ENCODE measurements around the gene QTRT2.

Gene QTRT2

DNA sequence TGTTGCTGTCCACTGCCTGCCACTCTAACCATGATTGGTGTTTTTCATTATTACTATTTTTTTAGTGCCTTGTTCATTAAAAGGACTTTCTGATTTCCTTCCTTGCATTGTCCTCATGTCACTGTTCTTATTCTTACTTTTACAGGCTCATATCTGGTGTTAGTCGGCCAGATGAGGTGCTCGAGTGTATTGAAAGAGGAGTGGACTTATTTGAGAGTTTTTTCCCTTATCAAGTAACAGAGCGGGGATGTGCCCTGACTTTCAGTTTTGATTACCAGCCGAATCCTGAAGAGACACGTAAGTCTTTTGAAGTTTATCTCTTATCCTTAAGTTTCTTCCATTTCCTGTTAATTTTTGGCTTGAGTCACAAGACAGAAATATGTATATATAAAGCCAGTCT lies 23.2 kb downstream of the QTRT2 start:
- no peak for DNase-seq

DNA sequence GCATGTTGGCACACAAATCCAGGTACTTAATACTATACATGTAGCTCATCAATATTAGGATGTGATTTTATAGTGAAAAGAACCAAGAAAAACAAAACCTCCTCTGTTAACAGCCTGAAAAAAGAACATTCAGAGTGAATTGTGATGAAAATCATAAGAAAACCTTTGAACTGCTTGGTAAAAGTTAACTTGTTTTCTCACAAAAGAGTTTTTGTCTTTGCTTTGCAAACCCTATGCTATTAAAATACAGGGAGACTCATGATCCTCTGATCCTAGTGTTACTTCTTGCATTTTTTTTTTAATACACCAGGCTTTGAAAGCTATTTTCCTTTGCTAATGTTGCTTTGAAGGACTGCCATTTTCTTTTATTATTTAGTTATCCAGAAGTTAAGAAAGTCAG lies 23.7 kb downstream of the QTRT2 start:
- DNase-seq: no peak

DNA sequence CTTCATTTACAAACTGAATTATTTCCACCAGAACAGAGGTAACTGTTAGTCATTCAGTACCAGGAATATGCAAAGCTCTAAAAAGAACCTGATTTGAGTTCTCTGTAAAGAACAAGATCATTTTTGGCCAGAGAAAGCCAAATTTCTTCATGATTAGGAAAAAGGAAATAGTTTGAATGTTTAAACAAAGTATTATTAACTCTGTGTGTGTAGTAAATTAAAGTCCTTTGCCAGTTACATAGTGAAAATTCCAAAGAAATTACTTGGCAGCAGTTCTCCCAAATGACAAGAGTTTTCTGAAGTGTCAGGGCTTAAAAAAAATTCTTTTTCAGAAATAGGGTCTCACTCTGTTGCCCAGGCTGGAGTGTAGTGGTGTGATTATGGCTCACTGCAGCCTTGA lies 24.5 kb downstream of the QTRT2 start:
- no peak for DNase-seq

DNA sequence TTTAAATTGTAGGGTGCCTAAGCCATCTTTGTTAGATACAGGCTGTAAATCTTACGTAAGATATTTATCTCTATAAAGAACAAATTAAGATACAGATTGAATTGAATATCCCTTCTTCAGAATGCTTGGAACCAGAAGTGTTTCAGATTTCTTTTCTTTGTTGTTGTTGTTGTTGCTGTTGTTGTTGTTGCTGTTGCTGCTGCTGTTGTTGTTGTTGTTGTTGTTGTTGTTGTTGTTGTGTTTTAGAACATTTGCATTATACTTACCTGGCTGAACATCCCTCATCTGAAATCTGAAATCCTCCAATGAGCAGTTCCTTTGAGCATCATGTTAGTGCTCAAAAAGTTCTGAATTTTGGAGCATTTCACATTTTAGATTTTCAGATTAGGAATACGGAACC lies 26.6 kb downstream of the QTRT2 start:
- DNase-seq: no peak

DNA sequence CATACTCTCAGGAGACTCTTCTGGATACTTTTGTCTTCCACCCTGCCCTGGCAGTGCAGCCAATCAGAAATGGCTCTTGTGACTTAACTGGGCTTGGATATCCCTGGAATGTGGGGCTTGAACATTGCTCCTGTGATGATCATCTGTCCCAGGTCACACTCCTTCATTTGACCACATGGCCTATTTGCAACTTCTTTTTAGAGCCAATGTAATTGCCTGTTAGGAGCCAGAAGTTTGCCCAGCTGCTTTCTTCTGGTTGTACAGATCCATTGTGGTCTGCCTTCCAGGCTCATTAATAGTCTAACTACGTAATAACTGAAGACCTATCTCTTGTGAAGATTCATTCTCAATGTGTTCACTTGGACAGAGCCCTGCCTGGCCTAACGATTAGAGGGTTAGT lies 29.8 kb downstream of the QTRT2 start:
- no peak for DNase-seq

DNA sequence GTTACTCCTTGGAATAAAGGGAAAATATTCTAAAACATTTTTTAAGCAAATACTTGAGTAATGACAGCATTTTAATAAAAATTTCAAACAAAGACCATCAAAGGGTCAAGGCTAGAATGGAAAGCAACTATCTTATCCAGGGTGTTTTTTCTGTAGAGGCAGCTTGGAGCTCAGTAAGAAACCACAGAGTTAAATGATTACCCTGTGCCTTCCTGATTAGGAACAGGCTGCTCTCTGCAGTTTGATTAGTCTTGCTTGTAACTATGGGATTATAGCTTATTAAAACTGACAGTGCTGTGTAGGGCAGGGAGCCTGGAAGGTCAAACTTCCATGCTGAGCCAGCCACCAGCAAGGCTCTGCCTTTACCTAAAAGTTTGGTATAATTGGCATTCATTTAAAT lies 33.1 kb downstream of the QTRT2 start:
- DNase-seq: no peak

DNA sequence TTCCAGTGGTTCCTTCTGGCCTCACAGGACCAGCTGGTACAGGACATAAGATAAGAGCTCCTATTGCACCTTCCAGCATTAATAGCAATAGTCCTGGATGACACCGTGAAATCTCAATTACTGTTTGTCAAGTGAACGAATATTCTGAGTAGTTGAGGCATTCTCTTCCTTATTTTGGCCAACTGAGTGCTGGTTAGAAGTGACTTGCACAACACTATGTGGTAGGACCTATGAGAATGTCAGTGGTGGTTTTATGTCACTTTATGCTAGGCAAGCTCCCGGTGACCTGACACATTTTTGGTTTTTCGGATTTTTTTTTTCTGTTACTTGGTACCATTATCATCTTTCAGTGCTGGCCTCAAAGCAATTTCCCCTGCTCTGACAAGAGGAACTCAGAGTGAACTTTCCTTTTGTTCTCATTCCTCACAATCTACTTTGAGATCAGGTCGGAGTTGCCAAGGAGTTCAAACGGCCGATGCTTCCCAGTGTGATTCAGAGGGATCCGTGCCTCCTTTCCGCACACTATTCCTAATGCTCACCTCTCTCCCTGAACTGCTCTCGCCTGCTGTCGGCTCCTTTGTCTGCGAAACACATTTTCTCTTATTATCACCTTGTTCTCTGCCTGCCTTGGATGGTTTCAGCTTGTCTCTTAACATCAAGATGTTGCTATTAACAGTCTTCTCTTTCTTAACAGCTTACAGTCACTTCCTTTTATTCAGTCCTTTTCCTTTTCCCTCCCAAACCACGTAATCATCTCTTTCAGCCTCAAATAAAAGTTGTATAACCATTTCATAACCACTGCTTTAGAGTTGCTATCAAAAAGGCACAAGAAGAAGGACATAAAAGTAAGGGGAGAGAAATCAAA lies 35.8 kb downstream of the QTRT2 start:
- DNase-seq: no peak

DNA sequence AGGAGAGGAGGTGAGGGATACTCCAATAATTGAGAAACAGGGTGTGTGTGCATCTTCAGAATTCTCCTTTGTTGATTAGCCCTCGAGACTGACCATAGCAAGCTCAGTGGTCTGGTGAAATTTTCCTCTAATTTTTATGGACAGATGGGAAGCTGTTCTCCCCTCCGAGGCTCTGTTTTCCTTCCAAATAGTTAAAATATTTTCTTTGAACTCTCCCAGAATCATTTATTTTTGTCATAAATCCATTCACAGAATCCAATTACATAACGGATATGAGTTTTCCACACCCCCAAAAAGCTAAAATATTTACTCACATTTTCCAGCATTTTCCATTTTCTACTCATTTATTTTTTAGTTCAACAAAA lies 36.5 kb downstream of the QTRT2 start:
- DNase-seq: no peak

DNA sequence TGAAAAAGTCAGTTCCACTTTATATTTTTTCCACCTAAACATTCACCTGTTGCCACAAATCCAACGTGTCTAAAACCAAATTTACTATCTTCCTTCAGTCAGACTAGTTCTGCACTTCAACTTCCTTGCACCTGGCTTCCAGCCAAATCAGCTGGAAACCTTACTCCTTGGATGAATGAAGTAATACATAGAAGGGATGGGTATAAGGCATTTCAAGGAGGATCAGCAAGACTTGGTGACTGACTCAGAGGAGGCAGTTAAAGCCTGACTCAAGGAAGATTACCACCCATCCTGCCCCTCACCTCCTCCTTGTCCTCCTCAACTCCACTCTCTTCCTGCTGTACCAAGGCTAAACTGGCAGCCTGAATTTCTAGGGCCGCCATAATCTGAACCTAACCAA lies 37.1 kb downstream of the QTRT2 start:
- DNase-seq: no peak

DNA sequence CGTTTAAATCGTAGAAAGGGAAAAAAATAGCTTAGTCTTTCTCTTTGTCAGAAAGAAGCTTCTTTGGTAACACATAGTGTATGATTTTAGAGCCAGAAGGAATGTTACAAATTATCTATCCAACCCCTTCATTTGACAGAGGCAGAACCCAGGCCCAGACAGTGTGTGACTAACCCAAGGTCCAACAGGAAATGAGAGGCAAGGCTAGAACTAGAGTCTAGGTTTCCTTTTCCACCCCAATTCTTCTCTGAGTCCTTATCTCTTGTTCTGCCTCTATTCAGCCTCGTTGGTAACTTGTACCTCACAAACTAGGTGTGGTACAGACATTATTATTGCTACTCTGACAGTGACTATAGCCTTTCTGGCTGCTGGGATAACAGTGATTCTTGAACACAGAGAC lies 39.3 kb downstream of the QTRT2 start:
- no peak for DNase-seq

DNA sequence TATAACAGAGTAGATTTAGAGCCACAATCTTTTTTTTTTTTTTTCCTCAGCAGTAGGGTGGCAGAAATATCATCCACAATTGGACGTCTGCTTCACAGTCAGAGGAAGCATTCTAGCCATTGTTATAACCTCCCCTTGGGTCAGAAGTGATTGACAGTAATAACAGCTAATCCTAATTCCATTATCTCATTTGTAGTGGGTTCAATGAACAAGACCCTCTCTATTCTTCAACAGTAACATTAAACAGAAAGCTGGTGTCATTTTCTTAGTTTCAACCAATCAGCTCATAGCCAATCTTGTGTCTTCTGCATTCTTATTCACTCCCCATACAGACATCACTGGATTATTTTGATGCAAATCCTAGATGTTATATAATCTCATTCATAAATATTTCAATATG lies 44.6 kb downstream of the QTRT2 start:
- DNase-seq: no peak

DNA sequence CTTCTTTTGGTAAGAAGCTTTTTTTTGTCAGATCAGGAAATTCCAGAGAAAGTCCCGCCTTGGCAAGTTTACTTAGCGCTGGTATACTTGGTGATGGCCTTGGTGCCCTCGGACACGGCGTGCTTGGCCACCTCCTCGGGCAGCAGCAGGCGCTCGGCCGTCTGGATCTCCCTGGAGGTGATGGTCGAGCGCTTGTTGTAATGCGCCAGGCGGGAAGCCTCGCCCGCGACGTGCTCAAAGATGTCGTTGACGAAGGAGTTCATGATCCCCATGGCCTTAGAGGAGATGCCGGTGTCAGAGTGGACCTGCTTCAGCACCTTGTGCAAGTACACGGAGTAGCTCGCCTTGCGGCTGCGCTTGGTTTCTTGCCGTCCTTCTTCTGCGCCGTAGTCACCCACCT lies 46.6 kb downstream of the QTRT2 start:
- DNase-seq: no peak

DNA sequence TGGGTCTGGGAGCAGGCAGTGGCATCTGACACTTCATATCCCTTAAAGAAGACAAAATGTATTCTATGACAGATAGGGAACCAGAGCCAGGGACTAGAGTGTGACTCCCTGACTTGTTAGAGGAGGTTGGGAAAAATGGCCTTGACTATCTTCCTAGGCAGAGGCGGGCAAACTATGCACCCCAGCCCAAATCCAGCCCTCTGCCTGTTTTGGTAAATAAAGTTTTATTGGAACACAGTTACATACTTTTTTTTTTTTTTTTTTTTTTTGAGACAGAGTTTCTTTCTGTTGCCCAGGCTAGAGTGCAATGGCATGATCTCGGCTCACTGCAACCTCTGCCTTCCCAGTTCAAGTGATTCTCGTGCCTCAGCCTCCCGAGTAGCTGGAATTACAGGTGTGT lies 47.3 kb downstream of the QTRT2 start:
- no peak for DNase-seq

DNA sequence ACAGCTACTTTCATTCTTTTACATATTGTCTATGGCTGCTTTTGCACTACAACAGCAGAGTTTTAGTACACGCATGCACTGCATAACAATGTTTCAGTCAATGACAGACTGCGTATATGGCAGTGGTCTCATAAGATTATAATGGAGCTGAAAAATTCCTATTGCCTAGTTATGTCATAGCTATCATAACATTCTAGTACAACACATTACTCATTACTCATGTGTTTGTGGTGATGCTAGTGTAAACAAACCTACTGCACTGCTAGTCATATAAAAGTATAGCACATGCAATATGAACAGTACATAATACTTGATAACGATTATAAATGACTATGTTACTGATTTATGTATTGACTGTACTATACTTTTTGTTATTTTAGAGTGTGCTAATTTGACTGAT lies 47.9 kb downstream of the QTRT2 start:
- DNase-seq: no peak

DNA sequence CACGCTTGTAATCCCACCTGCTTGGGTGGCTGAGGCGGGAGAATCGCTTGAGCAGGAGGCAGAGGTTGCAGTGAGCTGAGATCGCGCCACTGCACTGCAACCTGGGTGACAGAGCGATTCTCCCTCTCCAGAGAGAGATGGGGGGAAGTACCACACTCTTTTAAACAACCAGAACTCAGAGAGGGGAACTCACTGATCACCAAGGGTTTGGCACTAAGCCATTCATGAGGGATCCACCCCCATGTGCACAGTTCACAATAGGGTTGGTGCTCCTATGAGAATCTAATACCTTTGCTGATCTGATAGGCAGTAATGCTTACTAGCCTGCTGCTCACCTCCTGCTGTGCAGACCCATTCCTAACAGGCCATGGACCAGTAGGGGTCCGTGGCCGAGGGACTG lies 51.6 kb downstream of the QTRT2 start:
- no peak for DNase-seq

DNA sequence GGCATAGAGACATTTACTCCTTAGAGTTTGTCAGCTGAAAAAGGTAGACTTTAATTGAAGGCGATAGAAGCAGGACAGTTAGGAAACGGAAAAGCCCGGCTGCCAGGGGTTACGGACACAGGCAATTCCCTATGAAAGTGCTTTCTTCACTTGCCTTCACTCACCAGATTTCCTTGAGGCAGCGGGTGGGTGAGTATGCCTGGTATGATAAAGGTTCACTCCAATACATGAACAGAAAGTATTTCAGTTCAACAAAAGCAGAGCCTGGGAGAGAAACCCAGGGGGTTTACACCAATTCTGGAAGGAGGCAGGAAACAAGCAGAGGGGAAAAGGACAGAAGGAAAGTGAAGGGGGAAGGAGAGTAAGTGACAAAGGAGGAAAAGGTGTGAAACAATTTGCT lies 53.9 kb downstream of the QTRT2 start:
- no peak for DNase-seq

DNA sequence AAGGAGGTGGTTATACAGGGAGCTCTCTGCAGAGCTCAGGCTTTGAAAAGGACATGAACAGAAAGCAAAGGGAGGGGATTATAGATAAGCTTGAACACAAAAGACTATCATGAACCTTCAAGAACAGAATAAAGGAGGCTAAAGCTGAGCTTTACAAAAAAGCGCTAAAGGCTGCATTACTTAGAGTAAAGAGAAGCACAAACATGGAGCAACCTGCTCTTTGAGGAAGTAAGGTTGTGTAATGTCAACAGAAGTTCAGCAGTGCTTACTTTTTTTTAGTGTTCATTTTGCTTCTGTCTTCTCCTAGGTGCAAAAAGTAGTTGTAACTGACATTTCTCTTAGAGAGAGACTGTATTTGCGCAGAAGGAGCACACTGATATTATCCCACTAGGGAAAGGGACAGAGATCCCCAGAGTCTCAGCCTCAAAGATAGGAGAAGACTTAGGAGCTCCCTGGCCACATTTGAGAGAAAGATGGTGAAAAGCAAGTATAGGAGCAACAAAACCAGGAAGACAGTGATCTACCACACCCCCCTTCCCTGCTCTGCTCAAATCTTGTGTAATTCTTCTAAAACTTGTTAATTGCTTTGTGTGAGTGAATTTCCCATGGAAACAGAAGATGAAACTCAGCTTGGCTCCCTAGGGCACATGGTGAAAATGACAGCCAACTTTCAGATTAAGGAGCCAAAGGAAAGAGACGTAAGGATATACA lies 54.7 kb downstream of the QTRT2 start:
- DNase-seq: no peak

DNA sequence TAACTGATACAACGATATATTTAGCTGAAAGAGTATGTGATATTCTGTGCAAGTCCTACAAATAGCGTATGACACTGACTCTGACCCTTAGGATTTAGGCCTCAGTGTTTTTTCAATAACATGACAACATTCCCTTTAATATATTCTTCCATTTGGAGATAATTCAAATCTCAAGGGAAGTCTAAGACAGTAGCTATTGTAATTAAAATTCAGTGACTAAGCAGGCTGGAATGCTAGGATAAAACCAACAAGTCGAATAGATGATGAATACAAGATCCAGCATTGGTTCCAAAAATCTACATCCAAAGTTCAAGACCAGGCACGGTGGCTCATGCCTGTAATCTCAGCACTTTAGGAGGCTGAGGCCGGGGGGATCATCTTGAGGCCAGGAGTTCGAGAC lies 56.2 kb downstream of the QTRT2 start:
- DNase-seq: no peak

DNA sequence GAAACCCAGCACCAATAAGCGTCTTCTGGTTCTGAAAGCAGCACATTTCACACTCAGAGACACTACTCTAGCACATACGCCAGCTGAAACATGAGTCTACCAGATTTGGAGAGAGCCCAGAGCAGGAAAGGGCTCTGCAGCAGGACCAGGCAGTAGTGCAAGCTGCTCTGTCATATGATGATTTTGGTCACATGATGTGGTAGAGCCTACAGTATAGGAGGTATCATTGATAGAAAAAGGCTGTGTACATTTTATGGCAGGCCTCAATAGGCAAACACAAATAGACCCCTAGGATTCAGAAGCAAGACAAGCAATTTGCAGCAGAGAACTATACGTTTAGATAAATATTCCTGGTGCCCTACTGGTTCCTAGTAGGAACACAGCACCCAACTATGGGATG lies 58.2 kb downstream of the QTRT2 start:
- no peak for DNase-seq

DNA sequence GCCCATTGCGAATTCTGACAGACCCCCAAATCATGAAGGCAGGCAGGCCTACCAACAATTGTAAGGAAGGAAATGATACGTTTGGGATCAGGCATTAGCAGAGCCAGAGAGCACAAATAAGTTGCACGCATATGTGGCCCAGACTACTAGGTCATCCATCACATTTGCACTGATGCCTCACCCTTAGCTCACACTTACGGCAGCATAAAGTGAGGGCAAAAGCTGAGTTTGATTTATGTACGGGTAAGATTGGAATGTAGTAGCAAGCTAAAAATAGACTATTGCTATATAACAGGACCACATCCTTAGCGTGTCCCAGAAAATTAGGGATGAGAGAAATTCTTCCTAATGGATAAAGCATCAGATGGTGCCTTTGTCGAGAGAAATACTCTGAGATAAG lies 58.6 kb downstream of the QTRT2 start:
- DNase-seq: no peak

DNA sequence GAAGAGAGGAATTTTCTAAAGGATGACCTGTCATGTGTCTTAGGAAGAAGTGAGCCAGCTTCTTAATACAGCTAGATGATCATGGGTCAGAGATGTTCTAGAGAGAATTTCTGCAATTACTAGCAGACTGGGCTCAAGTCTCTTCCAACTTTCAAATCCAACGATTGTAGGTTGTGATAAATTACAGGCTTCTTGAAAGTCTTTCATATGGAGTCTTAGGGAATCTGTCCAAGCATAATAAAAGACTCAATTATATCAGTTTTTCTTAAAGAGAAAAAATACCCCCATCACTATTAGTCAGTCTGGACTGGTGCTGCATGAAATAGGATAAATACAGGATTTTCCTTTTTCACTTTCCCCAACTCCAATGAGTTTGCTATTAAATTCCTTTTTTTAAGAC lies 63.2 kb downstream of the QTRT2 start:
- DNase-seq: no peak

DNA sequence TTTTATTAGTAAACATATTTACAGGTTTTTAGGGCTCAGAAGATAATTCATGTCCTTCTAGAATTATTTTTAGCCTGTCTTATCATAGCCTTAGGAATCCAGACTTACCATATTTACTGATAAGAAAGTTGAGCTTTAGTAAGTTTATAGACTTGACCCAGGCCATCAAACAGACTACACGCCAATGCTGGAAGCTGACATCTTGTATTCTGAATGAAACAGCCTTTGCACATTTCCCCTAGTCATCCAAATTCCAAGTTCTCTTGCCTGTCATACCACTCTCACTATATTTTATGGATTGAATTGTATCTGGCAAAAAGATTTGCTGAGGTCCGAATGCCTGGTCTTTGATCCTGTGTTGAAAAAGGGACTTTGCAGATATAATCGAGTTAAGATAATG lies 63.7 kb downstream of the QTRT2 start:
- DNase-seq: no peak

DNA sequence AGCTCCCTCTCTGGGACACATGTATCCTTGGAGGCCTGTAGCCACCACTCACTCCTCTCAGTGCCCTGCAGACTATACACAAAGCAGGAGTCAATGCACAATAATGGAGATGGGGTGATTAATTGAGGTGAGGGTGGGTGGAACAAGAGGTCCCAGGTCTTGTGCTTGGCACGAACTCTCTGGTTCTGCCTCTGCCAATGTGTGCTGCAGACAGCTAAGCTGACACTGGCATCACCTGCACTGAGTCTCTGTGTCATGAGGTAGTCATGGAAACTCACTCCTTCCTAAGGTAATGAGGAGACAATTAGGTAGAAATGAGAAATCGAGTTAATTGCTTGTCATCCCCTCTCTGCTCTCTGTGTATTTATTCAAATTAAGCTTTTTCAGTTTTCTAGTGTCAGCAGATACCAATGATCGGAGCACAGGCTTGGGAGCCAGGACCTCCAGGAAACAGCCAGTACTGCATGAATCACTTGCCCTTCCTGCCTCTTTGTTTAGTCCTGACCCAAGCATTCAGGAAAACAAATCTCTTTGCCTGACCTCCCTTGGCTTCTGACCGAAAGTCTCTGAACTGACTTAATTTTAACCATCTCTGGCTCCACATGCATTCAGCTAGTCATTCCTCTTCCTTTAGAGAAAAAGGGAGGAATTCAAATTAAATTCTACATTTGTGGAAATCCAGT lies 65.6 kb downstream of the QTRT2 start:
- no peak for DNase-seq

DNA sequence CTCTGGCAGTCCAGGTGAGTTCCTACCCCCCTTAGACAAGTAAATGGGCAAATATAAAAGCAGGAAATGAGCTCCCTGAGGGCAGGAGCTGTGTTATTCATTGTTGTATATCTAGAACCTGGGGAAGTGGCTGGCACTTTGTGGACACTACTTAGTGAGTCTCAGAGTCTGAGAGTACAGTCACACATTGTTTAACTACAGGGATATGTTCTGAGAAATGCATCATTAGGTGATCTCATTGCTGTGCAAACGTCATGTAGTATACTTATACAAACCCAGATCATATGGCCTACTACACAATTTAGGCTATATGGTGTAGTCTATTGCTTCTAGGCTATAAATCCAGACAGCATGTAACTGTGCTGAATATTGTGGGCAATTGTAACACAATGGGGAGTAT lies 69.9 kb downstream of the QTRT2 start:
- no peak for DNase-seq

Measured in activated T-cell treated with anti-CD3 and anti-CD28 coated beads for 4 hours (primary cell).